Measurements from ENCODE around the gene CBFA2T3.

GRCh38 chr16:89020068-89020924 lies 43.3 kb upstream of the CBFA2T3 start:
- TF ChIP-seq POLR2AphosphoS5 (IDR thresholded peaks at IDR 0.05) (no peak), EP300 (IDR thresholded peaks at IDR 0.05; ENCODE audit: low read depth) (no peak)
